HEK293 (cell line): ENCODE data around the gene SLC2A8.

Source experiments
- CTCF ChIA-PET: fragments of 350-600 bp; formaldehyde crosslinking; extraction: SDS; loops from one replicate; lab custom pipeline; 2021; ENCODE audit warnings: antibody characterized with exemption; lab: Yijun Ruan, JAX
- POLR2A ChIA-PET: fragments of 300-600 bp; formaldehyde crosslinking; extraction: SDS; loops from one replicate; lab custom pipeline; 2020; ENCODE audit warnings: antibody characterized with exemption, inconsistent platforms; lab: Yijun Ruan, JAX
- H3K27ac ChIP-seq: fragments of 200-500 bp; sonication (Bioruptor generic); 2 replicates; pipeline ENCODE4 v1.5.1; 2014; ENCODE audit warnings: low read depth, low read length, control low read depth, inconsistent platforms; ENCODE audit errors: extremely low read depth
- H3K36me3 ChIP-seq, 2 experiments: fragments of 200-500 bp in 1 of 2; sonication (Bioruptor generic) in 1 of 2; 1 replicate in 1 of 2; 2 replicates in 1 of 2; pipeline ENCODE4 v1.5.1; 2014 to 2017; ENCODE audit warnings: inconsistent platforms in 2 of 2, low read length in 2 of 2; ENCODE audit not compliant: control insufficient read depth in 2 of 2, insufficient read depth in 1 of 2
- H3K4me1 ChIP-seq: fragments of 200-500 bp; sonication (Bioruptor generic); 2 replicates; pipeline ENCODE4 v1.5.1; 2014; ENCODE audit warnings: mild to moderate bottlenecking, low read length, inconsistent platforms; ENCODE audit not compliant: control insufficient read depth, insufficient read depth
- H3K4me3 ChIP-seq: 2 replicates; pipeline ENCODE4 v1.5.1; 2011; ENCODE audit warnings: low read depth, mild to moderate bottlenecking, control low read depth, low read length, moderate library complexity
- H3K9me3 ChIP-seq: fragments of 200-500 bp; sonication (Bioruptor generic); 2 replicates; pipeline ENCODE4 v1.5.1; 2014; ENCODE audit warnings: low read depth, low read length, inconsistent platforms; ENCODE audit not compliant: control insufficient read depth, insufficient read depth
- KLF8 ChIP-seq: fragments of 450-650 bp; formaldehyde crosslinking; IDR thresholded peaks from 2 replicates; pipeline ENCODE4 v1.5.1; 2016; ENCODE audit warnings: missing biosample characterization, missing genetic modification characterization
- SP2 ChIP-seq: fragments of 450-650 bp; formaldehyde crosslinking; IDR thresholded peaks from 2 replicates; pipeline ENCODE4 v1.5.1; 2016; ENCODE audit warnings: missing biosample characterization, missing genetic modification characterization
- TRIM28 ChIP-seq: IDR thresholded peaks from 2 replicates; pipeline ENCODE4 v1.6.1; 2011; ENCODE audit warnings: low read length, control low read depth, borderline replicate concordance
- YY1 ChIP-seq: fragments of 450-650 bp; formaldehyde crosslinking; IDR thresholded peaks from 2 replicates; pipeline ENCODE4 v1.5.1; 2018; ENCODE audit warnings: missing biosample characterization, missing genetic modification characterization
- ZBTB17 ChIP-seq: fragments of 450-650 bp; formaldehyde crosslinking; IDR thresholded peaks from 2 replicates; pipeline ENCODE4 v1.5.1; 2016; ENCODE audit warnings: missing biosample characterization, missing genetic modification characterization
- ZBTB48 ChIP-seq: fragments of 450-650 bp; formaldehyde crosslinking; IDR thresholded peaks from 2 replicates; pipeline ENCODE4 v1.5.1; 2016; ENCODE audit warnings: missing biosample characterization, missing genetic modification characterization
- ZBTB8A ChIP-seq: fragments of 450-650 bp; formaldehyde crosslinking; IDR thresholded peaks from 2 replicates; pipeline ENCODE4 v1.5.1; 2016; ENCODE audit warnings: missing biosample characterization, missing genetic modification characterization
- ZNF112 ChIP-seq: fragments of 450-650 bp; formaldehyde crosslinking; IDR thresholded peaks from 2 replicates; pipeline ENCODE4 v1.5.0; 2017; ENCODE audit warnings: missing biosample characterization, missing genetic modification characterization
- ZNF335 ChIP-seq: fragments of 450-650 bp; formaldehyde crosslinking; conservative IDR thresholded peaks from 2 replicates; pipeline ENCODE4 v1.5.1; 2016; ENCODE audit warnings: missing biosample characterization, missing genetic modification characterization
- ZNF366 ChIP-seq: fragments of 450-650 bp; formaldehyde crosslinking; conservative IDR thresholded peaks from 2 replicates; pipeline ENCODE4 v1.5.1; 2016; ENCODE audit warnings: missing biosample characterization, missing genetic modification characterization
- ZNF544 ChIP-seq: fragments of 450-650 bp; formaldehyde crosslinking; IDR thresholded peaks from 2 replicates; pipeline ENCODE4 v1.5.0; 2017; ENCODE audit warnings: missing biosample characterization, missing genetic modification characterization
- ZNF561 ChIP-seq: fragments of 450-650 bp; IDR thresholded peaks from 2 replicates; pipeline ENCODE4 v1.5.1; 2018; ENCODE audit warnings: missing biosample characterization, missing genetic modification characterization, borderline replicate concordance
- ZNF600 ChIP-seq: fragments of 450-650 bp; formaldehyde crosslinking; IDR thresholded peaks from 2 replicates; pipeline ENCODE4 v1.5.1; 2016; ENCODE audit warnings: missing biosample characterization, missing genetic modification characterization
- ZNF626 ChIP-seq: fragments of 450-650 bp; sonication (Bioruptor Pico); formaldehyde crosslinking; IDR thresholded peaks from 2 replicates; pipeline ENCODE4 v1.5.1; 2018; ENCODE audit warnings: missing biosample characterization, missing genetic modification characterization, inconsistent platforms
- ZNF747 ChIP-seq: fragments of 450-650 bp; formaldehyde crosslinking; IDR thresholded peaks from 2 replicates; pipeline ENCODE4 v1.5.1; 2016; ENCODE audit warnings: missing biosample characterization, missing genetic modification characterization
- ZNF768 ChIP-seq: fragments of 450-650 bp; formaldehyde crosslinking; IDR thresholded peaks from 2 replicates; pipeline ENCODE4 v1.5.1; 2018; ENCODE audit warnings: missing biosample characterization, mild to moderate bottlenecking, missing genetic modification characterization
- ZNF785 ChIP-seq: fragments of 450-650 bp; formaldehyde crosslinking; IDR thresholded peaks from 2 replicates; pipeline ENCODE4 v1.5.1; 2016; ENCODE audit warnings: missing biosample characterization, missing genetic modification characterization
- ZNF830 ChIP-seq: fragments of 450-650 bp; IDR thresholded peaks from 2 replicates; pipeline ENCODE4 v1.5.0; 2018; ENCODE audit warnings: missing biosample characterization, missing genetic modification characterization, low read depth, mild to moderate bottlenecking, moderate library complexity
- ZXDB ChIP-seq: fragments of 450-650 bp; formaldehyde crosslinking; IDR thresholded peaks from 2 replicates; pipeline ENCODE4 v1.5.1; 2016; ENCODE audit warnings: missing biosample characterization, missing genetic modification characterization
- TF ChIP-seq, protein P1 (sequence below): fragments of 450-650 bp; formaldehyde crosslinking; IDR thresholded peaks from 2 replicates; pipeline ENCODE4 v1.5.1; 2016; ENCODE audit warnings: missing biosample characterization, missing genetic modification characterization, borderline replicate concordance
- TF ChIP-seq, protein P2 (sequence below): fragments of 450-650 bp; formaldehyde crosslinking; IDR thresholded peaks from 2 replicates; pipeline ENCODE4 v1.5.1; 2016; ENCODE audit warnings: missing biosample characterization, missing genetic modification characterization
- TF ChIP-seq, protein P3 (sequence below): fragments of 450-650 bp; formaldehyde crosslinking; IDR thresholded peaks from 2 replicates; pipeline ENCODE4 v1.5.1; 2016; ENCODE audit warnings: missing biosample characterization, missing genetic modification characterization, low read depth
- TF ChIP-seq, protein P4 (sequence below): fragments of 450-650 bp; IDR thresholded peaks from 2 replicates; pipeline ENCODE4 v1.5.1; 2018; ENCODE audit warnings: missing biosample characterization, mild to moderate bottlenecking, missing genetic modification characterization
- TF ChIP-seq, protein P5 (sequence below): fragments of 450-650 bp; formaldehyde crosslinking; conservative IDR thresholded peaks from 2 replicates; pipeline ENCODE4 v1.5.1; 2016; ENCODE audit warnings: low read depth, missing biosample characterization, missing genetic modification characterization

The SLC2A8 gene

DNA sequence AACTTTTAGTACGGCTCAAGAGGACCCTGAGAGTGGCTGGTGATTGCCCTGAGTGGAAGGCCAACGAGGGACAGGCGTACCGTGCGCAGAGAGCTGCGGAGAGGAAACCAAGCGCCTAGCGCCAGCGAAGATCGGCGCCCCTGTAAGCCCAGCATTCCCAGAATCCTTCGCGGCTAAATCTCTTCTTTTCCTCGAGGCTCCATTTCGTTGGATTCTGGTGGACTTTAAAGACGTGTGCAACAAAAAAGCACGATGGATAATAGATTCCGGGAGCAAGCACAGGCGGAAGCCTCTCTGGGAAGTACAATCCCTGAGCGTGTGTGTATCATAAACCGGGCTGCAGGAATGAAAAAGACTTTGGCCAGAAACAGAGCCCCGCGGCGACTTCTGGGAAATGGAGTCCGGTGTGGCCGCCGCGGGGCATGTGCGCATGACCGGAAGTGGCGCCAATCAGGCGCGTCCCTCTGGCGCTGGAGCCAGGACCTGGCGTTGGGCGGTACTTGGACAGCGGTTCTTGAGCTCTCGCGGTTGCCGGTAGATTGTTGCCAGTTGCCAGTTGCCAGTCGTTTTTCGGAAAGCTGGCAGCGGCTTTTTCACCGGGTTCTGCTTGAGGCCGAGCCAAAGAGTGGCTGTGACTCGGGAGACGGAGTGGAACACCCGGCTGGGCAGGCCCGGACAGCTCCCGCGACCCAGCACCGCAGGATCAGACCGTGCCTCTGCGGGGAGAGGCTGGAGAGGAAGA, 27.1 kb downstream of the SLC2A8 start, which contains the start of gene ZNF79 (continued):
- TF ChIP-seq, protein P1, sequence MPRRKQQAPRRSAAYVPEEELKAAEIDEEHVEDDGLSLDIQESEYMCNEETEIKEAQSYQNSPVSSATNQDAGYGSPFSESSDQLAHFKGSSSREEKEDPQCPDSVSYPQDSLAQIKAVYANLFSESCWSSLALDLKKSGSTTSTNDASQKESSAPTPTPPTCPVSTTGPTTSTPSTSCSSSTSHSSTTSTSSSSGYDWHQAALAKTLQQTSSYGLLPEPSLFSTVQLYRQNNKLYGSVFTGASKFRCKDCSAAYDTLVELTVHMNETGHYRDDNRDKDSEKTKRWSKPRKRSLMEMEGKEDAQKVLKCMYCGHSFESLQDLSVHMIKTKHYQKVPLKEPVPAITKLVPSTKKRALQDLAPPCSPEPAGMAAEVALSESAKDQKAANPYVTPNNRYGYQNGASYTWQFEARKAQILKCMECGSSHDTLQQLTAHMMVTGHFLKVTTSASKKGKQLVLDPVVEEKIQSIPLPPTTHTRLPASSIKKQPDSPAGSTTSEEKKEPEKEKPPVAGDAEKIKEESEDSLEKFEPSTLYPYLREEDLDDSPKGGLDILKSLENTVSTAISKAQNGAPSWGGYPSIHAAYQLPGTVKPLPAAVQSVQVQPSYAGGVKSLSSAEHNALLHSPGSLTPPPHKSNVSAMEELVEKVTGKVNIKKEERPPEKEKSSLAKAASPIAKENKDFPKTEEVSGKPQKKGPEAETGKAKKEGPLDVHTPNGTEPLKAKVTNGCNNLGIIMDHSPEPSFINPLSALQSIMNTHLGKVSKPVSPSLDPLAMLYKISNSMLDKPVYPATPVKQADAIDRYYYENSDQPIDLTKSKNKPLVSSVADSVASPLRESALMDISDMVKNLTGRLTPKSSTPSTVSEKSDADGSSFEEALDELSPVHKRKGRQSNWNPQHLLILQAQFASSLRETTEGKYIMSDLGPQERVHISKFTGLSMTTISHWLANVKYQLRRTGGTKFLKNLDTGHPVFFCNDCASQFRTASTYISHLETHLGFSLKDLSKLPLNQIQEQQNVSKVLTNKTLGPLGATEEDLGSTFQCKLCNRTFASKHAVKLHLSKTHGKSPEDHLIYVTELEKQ (tag by site-specific recombination), result no peak
- TF ChIP-seq, protein P2, sequence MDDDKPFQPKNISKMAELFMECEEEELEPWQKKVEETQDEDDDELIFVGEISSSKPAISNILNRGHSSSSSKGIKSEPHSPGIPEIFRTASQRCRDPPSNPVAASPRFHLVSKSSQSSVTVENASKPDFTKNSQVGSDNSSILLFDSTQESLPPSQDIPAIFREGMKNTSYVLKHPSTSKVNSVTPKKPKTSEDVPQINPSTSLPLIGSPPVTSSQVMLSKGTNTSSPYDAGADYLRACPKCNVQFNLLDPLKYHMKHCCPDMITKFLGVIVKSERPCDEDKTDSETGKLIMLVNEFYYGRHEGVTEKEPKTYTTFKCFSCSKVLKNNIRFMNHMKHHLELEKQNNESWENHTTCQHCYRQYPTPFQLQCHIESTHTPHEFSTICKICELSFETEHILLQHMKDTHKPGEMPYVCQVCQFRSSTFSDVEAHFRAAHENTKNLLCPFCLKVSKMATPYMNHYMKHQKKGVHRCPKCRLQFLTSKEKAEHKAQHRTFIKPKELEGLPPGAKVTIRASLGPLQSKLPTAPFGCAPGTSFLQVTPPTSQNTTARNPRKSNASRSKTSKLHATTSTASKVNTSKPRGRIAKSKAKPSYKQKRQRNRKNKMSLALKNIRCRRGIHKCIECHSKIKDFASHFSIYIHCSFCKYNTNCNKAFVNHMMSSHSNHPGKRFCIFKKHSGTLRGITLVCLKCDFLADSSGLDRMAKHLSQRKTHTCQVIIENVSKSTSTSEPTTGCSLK (tag by site-specific recombination), result no peak
- TF ChIP-seq ZNF335 (peak; percentile 92), SP2 (peak; percentile 61), ZNF830 (tag by site-specific recombination) (no peak), ZNF785 (no peak), ZNF626 (no peak), ZNF544 (tag by site-specific recombination) (no peak), YY1 (tag by site-specific recombination) (0 out of 2 replicates have a peak, but pooled peaks have one; percentile 29), ZBTB8A (tag by site-specific recombination) (peak; percentile 89), ZNF366 (no peak), ZNF561 (tag by site-specific recombination) (0 out of 2 replicates have a peak, but pooled peaks have one; percentile 4), ZXDB (tag by site-specific recombination) (peak; percentile 54; the same call in 1 of the 2 replicates), KLF8 (tag by site-specific recombination) (peak; percentile 18; the same call in 1 of the 2 replicates), ZBTB17 (tag by site-specific recombination) (peak; percentile 85), TRIM28 (0 out of 2 replicates have a peak, but pooled peaks have one; percentile 16)
- TF ChIP-seq, protein P3, sequence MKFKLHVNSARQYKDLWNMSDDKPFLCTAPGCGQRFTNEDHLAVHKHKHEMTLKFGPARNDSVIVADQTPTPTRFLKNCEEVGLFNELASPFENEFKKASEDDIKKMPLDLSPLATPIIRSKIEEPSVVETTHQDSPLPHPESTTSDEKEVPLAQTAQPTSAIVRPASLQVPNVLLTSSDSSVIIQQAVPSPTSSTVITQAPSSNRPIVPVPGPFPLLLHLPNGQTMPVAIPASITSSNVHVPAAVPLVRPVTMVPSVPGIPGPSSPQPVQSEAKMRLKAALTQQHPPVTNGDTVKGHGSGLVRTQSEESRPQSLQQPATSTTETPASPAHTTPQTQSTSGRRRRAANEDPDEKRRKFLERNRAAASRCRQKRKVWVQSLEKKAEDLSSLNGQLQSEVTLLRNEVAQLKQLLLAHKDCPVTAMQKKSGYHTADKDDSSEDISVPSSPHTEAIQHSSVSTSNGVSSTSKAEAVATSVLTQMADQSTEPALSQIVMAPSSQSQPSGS (tag by site-specific recombination), result no peak
- TF ChIP-seq, all 188 proteins: peak for 25

DNA sequence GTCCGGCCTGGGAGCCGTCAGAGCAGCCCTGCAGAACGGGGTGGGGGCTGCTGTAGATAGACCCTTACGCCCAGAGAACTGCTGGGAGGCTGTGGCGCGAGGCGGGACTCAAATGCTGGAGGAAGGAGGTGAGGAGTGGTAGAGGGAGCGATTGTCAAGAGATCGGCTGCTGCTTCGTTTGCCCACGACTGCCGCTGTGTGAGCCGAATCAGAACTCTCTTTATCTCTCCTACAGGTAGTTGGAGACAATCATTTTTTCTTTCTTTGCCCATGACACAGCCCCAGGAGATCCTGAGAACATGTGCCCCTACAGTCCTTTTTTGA, 27.7 kb downstream of the SLC2A8 start:
- ChIA-PET CTCF (interaction anchor here (0.7 to 1.2 kb wide), 5 partner anchors 26 to 488 kb away, joined by 3 to 5 read pairs (median 3); partner anchors contain the start of gene SLC2A8), POLR2A (interaction anchor here (0.7 to 3.0 kb wide), 18 partner anchors 9 to 200 kb away, joined by 3 to 46 read pairs (median 4); partner anchors contain the start of genes LRSAM1, RPL12 and SLC2A8)
- Histone ChIP-seq H3K27ac (peak overlapping the region; percentile 80), H3K4me1 (0 out of 2 replicates have a peak, but pooled peaks cover 5% of the 10 kb centered on the region), H3K9me3 (no peaks in the 10 kb centered on the region), H3K4me3 (peak overlapping the region; percentile 64), H3K36me3 (peaks cover 11 to 27% of the 10 kb centered on the region in 2 experiments; a peak in 2 of 3 replicates)
- TF ChIP-seq ZBTB48 (tag by site-specific recombination) (peak; percentile 84; the same call in 1 of the 2 replicates), ZNF600 (0 out of 2 replicates have a peak, but pooled peaks have one; percentile 2), ZNF768 (tag by site-specific recombination) (no peak), ZNF112 (tag by site-specific recombination) (no peak), ZNF747 (tag by site-specific recombination) (no peak)
- TF ChIP-seq, protein P4, sequence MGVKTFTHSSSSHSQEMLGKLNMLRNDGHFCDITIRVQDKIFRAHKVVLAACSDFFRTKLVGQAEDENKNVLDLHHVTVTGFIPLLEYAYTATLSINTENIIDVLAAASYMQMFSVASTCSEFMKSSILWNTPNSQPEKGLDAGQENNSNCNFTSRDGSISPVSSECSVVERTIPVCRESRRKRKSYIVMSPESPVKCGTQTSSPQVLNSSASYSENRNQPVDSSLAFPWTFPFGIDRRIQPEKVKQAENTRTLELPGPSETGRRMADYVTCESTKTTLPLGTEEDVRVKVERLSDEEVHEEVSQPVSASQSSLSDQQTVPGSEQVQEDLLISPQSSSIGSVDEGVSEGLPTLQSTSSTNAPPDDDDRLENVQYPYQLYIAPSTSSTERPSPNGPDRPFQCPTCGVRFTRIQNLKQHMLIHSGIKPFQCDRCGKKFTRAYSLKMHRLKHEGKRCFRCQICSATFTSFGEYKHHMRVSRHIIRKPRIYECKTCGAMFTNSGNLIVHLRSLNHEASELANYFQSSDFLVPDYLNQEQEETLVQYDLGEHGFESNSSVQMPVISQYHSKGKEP, result no peak
- TF ChIP-seq, protein P5, sequence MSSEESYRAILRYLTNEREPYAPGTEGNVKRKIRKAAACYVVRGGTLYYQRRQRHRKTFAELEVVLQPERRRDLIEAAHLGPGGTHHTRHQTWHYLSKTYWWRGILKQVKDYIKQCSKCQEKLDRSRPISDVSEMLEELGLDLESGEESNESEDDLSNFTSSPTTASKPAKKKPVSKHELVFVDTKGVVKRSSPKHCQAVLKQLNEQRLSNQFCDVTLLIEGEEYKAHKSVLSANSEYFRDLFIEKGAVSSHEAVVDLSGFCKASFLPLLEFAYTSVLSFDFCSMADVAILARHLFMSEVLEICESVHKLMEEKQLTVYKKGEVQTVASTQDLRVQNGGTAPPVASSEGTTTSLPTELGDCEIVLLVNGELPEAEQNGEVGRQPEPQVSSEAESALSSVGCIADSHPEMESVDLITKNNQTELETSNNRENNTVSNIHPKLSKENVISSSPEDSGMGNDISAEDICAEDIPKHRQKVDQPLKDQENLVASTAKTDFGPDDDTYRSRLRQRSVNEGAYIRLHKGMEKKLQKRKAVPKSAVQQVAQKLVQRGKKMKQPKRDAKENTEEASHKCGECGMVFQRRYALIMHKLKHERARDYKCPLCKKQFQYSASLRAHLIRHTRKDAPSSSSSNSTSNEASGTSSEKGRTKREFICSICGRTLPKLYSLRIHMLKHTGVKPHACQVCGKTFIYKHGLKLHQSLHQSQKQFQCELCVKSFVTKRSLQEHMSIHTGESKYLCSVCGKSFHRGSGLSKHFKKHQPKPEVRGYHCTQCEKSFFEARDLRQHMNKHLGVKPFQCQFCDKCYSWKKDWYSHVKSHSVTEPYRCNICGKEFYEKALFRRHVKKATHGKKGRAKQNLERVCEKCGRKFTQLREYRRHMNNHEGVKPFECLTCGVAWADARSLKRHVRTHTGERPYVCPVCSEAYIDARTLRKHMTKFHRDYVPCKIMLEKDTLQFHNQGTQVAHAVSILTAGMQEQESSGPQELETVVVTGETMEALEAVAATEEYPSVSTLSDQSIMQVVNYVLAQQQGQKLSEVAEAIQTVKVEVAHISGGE (tag by site-specific recombination), result no peak
